ENCODE results near the gene SLC26A2. TPM values are rescaled to one million over a fixed set of nuclear protein-coding genes. Genes with fewer than 3 reads are reported as not detected.

Gene SLC26A2
- total RNA-seq, 2 donors from 2014 or later = 16.9 to 32.0 TPM

- H3K27me3 ChIP-seq (replicated peaks; ENCODE audit: insufficient read depth) = no peaks in the 10 kb centered on the region
- peaks cover 1 to 14% of the 10 kb centered on the region in 2 donors for H3K4me1 ChIP-seq (ENCODE audit: control insufficient read depth in 1 of 2, low read depth in 2 of 2)
- no peak overlapping the region for H3K4me3 ChIP-seq
- no peak overlapping the region for H3K27ac ChIP-seq
- no peaks in the 10 kb centered on the region for H3K36me3 ChIP-seq
- TF ChIP-seq, protein P1, sequence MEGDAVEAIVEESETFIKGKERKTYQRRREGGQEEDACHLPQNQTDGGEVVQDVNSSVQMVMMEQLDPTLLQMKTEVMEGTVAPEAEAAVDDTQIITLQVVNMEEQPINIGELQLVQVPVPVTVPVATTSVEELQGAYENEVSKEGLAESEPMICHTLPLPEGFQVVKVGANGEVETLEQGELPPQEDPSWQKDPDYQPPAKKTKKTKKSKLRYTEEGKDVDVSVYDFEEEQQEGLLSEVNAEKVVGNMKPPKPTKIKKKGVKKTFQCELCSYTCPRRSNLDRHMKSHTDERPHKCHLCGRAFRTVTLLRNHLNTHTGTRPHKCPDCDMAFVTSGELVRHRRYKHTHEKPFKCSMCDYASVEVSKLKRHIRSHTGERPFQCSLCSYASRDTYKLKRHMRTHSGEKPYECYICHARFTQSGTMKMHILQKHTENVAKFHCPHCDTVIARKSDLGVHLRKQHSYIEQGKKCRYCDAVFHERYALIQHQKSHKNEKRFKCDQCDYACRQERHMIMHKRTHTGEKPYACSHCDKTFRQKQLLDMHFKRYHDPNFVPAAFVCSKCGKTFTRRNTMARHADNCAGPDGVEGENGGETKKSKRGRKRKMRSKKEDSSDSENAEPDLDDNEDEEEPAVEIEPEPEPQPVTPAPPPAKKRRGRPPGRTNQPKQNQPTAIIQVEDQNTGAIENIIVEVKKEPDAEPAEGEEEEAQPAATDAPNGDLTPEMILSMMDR (IDR thresholded peaks at IDR 0.05) = no peak
- H3K9me3 ChIP-seq = no peaks in the 10 kb centered on the region
- ATAC-seq (ENCODE audit: insufficient number of reproducible peaks, low FRiP score, low read depth) (no peak), DNase-seq (ENCODE audit: low spot score) (no peak)
Observed at GRCh38 chr5:149924486-149924885, 36.1 kb upstream of the SLC26A2 start.

DNA sequence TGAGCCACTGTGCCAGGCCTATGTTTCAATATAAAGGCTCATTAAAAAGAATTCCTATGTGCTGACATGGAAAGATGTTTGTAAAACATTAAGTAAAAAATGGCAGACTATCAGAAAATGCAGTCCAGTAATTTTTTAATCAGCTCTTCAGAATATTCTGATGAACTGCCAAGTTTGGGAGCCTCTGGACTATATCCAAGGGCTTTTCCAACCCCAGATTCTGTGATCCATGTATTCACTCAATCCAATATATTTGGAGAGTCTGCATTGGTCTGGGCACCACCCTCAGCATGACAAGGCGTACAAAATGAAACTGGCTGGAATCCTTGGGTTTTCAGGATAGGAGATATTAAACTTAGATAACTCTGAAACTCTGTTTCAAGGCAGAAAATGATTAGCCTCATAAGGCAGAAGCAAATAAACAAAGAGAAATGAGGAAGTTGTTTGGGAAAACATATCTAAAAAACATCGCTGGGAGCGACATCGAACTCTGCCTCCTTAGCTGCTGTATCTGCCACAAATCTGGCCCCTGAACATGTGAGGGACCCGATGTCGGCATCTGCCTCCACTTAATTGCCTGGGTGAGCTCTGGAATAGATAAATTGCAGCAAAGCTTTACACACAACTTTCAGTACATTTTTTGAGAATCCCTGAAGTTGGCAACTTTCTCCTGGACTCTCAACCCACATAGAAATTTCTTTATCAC lies 30.4 kb upstream of the SLC26A2 start:
- TF ChIP-seq, protein P1 (IDR thresholded peaks at IDR 0.05) = no peak
- no peak for DNase-seq (ENCODE audit: low spot score)
- no peak for ATAC-seq (ENCODE audit: insufficient number of reproducible peaks, low FRiP score, low read depth)
- H3K4me1 ChIP-seq (ENCODE audit: control insufficient read depth in 1 of 2, low read depth in 2 of 2) = peaks cover 3 to 24% of the 10 kb centered on the region in 2 donors
- H3K9me3 ChIP-seq = no peaks in the 10 kb centered on the region
- H3K36me3 ChIP-seq = no peaks in the 10 kb centered on the region
- peak overlapping the region in 1 of 2 donors; percentile 30 for H3K27ac ChIP-seq
- peak overlapping the region; percentile 37 for H3K4me3 ChIP-seq
- H3K27me3 ChIP-seq (replicated peaks; ENCODE audit: insufficient read depth) = no peaks in the 10 kb centered on the region

- DNase-seq (ENCODE audit: low spot score) (no peak), ATAC-seq (ENCODE audit: insufficient number of reproducible peaks, low FRiP score, low read depth) (no peak)
- Histone ChIP-seq H3K27me3 (replicated peaks; ENCODE audit: insufficient read depth) (no peaks in the 10 kb centered on the region), H3K4me1 (ENCODE audit: control insufficient read depth in 1 of 2, low read depth in 2 of 2) (peaks cover 3 to 31% of the 10 kb centered on the region in 2 donors), H3K9me3 (no peaks in the 10 kb centered on the region), H3K4me3 (peak overlapping the region; percentile 37), H3K36me3 (no peaks in the 10 kb centered on the region), H3K27ac (peak overlapping the region in 1 of 2 donors; percentile 30)
- TF ChIP-seq, protein P1 (IDR thresholded peaks at IDR 0.05) = no peak
Observed at GRCh38 chr5:149930749-149931574, 29.6 kb upstream of the SLC26A2 start.

DNA sequence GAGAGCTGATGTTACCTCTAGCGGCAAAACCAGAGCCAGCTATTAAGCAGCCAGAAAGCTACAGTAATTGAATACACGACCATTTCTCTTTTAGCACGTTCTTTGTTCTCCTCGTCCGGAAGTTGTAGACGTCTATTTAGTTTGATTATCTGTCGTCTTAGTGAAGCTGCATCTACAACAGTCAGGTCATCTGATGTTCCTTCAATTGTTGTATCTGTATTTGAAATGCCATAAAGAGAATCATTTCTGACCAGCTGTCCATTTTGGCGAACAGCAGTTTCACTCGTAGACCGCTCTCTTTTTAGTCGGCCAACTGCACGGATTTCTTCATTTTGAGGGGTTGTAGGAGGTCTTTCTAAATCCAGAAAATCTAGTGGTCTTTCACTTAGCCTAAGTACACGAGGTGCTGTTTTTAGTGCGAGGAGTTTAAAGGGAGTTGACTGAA lies 28.5 kb upstream of the SLC26A2 start:
- DNase-seq (ENCODE audit: low spot score) (no peak), ATAC-seq (ENCODE audit: insufficient number of reproducible peaks, low FRiP score, low read depth) (no peak)
- H3K4me3 ChIP-seq = no peak overlapping the region
- peaks cover 8 to 42% of the 10 kb centered on the region in 2 donors for H3K4me1 ChIP-seq (ENCODE audit: control insufficient read depth in 1 of 2, low read depth in 2 of 2)
- no peaks in the 10 kb centered on the region for H3K36me3 ChIP-seq
- TF ChIP-seq, protein P1 (IDR thresholded peaks at IDR 0.05) = no peak
- H3K9me3 ChIP-seq = no peaks in the 10 kb centered on the region
- H3K27ac ChIP-seq = no peak overlapping the region
- no peaks in the 10 kb centered on the region for H3K27me3 ChIP-seq (replicated peaks; ENCODE audit: insufficient read depth)

All from thoracic aorta (tissue), 2 donors.